Panc1 (cell line): ENCODE results near the gene ARTN. TPM values are rescaled to one million over a fixed set of nuclear protein-coding genes. Genes with fewer than 3 reads are reported as not detected.

Experiments
- total RNA-seq: library from RNA; stranded (reverse); gene quantifications from one replicate; pipeline ENCODE4 v1.2.1, GENCODE V29; 2021; ENCODE audit not compliant: unreplicated experiment

The ARTN gene
- total RNA-seq, 1 experiment from 2014 or later, result 0.49 TPM

Other genes starting within 250 kb of the ARTN start
- gene ST3GAL3, start 226.3 kb upstream of the ARTN start, total RNA-seq, result 26.0 TPM
- 40.0 TPM for gene IPO13, start 13.1 kb downstream of the ARTN start, total RNA-seq
- gene DPH2, start 36.2 kb downstream of the ARTN start, total RNA-seq, result 76.0 TPM
- gene ATP6V0B, start 41.2 kb downstream of the ARTN start, total RNA-seq, result 134 TPM
- gene B4GALT2, start 45.4 kb downstream of the ARTN start, total RNA-seq, result 90.1 TPM
- gene CCDC24, start 57.8 kb downstream of the ARTN start, total RNA-seq, result 24.4 TPM
- 9.2 TPM for gene SLC6A9, start 97.7 kb downstream of the ARTN start, total RNA-seq
- not detected for gene KLF17, start 185.0 kb downstream of the ARTN start, total RNA-seq
- gene KLF18, start 207.8 kb downstream of the ARTN start, total RNA-seq, result not detected